Fibroblast of villous mesenchyme (primary cell): ENCODE measurements around the gene RPS27L. TPM values are rescaled to one million over a fixed set of nuclear protein-coding genes. Genes with fewer than 3 reads are reported as not detected.

Source experiments
- DNase-seq: peaks from one replicate; pipeline ENCODE4 v3.0.0-alpha.2; 2010; ENCODE audit warnings: low read depth
- H3K4me3 ChIP-seq: 2 replicates; pipeline ENCODE4 v1.5.1; 2011; ENCODE audit warnings: low read depth, mild to moderate bottlenecking, low read length
- CTCF ChIP-seq: IDR thresholded peaks from 2 replicates; pipeline ENCODE4 v1.5.1; 2012; ENCODE audit warnings: low read depth, mild to moderate bottlenecking, low read length; ENCODE audit not compliant: insufficient read depth
- total RNA-seq: library from RNA; depleted of rRNA; stranded (reverse); fragments of >200 nt; gene quantifications from 2 replicates; pipeline ENCODE4 v1.2.3, GENCODE V29; 2012

Gene RPS27L
- total RNA-seq, result 219 and 308 TPM in 2 replicates

GRCh38 chr15:63157118-63157843 is at the start of gene RPS27L:
TSS of gene RPS27L (minus strand) at chr15:63157477. CDS start at chr15:63157405, 72 bp downstream.
- H3K4me3 ChIP-seq, result peak within 1 kb of the TSS; percentile 88
- peak; percentile 95 for DNase-seq
- TF ChIP-seq CTCF, result no peak

GRCh38 chr15:63206079-63206478 is 48.8 kb upstream of the RPS27L start:
- DNase-seq, result no peak
- no peak for TF ChIP-seq CTCF
- H3K4me3 ChIP-seq, result no peak overlapping the region

GRCh38 chr15:63203451-63204090 is 46.3 kb upstream of the RPS27L start:
- DNase-seq, result no peak

DNA sequence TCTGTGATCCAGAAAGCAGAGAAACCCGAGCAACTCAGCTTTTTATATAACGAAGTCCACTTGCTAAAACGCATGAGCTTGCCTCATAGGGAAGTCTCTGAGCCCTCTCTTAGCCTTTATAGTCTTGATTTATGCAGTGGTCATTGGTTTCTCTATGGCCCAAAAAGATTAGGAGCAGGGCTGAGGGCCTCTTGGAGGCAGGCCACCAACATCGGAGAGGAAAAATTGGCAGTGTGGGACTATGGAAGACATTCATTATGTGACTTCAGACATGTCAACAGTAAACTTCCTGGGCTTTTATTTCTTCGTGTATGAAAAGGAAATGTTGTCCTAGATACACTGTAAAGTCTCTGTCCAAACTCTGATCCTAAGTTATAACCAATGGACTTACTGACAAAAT is 45.6 kb upstream of the RPS27L start:
- no peak for DNase-seq
- H3K4me3 ChIP-seq, result no peak overlapping the region
- no peak for TF ChIP-seq CTCF

More at GRCh38 chr15:63203451-63204090, 46.3 kb upstream of the RPS27L start:
- no peak for TF ChIP-seq CTCF
- H3K4me3 ChIP-seq, result no peak overlapping the region

DNA sequence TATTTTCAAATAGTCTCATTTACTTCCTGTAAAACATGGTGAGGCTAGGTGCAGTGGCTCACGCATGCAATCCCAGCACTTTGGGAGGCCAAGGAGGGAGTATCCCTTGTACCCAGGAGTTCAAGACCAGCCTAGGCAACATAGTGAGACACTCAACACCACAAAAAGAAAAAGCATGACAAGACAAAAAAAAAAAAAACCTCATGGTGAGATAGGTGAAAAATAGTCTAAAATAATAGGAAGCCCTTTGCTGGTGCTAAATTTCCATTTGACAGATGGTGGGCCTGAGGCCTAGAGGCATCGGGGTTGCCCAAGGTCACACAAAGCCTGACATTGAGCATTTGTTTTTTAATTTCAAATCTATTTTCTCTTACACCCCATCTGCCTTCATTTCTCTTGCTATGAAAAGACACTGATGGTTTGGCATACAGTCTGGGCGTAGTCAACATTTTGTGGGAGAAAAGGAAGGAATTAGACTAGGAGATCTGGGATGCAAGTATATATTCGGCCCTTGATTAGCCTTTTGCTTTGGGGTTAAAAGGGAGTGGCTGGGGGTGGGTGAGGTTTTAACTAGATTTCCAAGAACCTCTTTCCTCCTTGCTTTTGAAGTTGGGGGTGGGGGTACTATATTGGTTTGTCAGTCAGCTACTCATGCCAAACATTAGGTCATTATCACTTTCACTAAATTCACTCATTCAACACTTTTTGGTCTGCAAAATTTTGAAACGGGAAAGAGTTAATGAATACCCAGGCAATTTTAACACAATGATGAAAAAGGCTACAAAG is 43.4 kb upstream of the RPS27L start:
- no peak for DNase-seq
- TF ChIP-seq CTCF, result no peak
- H3K4me3 ChIP-seq, result no peak overlapping the region

DNA sequence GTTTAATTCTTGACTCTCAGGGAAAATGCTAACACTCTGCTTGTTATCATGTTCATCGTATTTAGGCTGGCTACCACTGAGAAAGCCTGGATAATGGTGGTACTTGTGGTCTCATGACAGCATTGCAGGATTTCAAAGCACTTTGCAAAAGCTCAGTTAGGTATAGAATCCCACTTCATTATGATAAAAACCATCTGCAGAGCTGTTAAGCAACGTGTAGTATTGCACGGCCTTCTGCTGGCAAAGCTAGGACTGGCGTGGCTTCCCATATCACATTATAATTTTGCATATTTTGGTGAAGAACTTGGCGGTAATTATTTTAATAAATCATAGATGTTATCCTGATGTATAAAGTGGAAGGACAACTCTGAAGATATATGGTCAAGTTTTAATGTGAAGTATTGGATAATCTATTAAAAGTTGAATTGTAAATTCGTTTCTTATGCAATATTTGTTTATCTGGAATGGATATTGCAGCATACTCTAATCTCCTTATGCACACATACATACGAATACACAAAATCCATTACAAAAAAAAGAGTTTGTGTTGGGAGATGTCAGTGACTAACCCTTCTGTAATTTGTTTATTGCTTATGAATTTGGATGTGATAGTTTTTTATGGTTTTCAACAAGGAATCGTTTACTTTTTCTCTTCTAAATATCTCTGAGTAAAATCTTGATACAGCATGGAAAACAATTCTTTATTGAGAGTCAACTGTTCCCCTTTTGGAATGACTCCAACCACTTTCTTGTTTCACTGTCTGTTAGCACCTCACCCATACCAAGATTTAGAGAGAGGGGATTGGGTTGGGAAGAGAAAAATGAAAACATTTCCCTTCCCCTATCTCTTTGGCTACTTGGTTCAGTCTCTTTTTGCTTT is 41.3 kb upstream of the RPS27L start:
- no peak for TF ChIP-seq CTCF
- DNase-seq, result peak; percentile 97
- H3K4me3 ChIP-seq, result no peak overlapping the region
